Endothelial cell of umbilical vein (primary cell): ENCODE results near the gene SVEP1. TPM values are rescaled to one million over a fixed set of nuclear protein-coding genes. Genes with fewer than 3 reads are reported as not detected.

Experiments used
- BruUV-seq: library from RNA; stranded (reverse); fragments of 400-500 nt; replicated peaks from 2 replicates; lab custom pipeline; 2021; lab: Mats Ljungman, UMichigan
- CTCF ChIA-PET: fragments of 300-600, 350-600 bp; sonication (Branson Sonifier 250); formaldehyde crosslinking; loops from one replicate; lab custom pipeline; 2021; ENCODE audit warnings: antibody characterized with exemption, inconsistent platforms; lab: Charles Lee
- POLR2A ChIA-PET: fragments of 300-600, 350-600 bp; sonication (Branson Sonifier 250); formaldehyde crosslinking; loops from one replicate; lab custom pipeline; 2021; ENCODE audit warnings: antibody characterized with exemption, inconsistent platforms; lab: Charles Lee
- DNase-seq: peaks from one replicate; pipeline ENCODE4 v3.0.0-alpha.2; 2011; ENCODE audit warnings: low read depth, low spot score
- FAIRE-seq: peaks from 2 replicates; lab custom pipeline; 2011; peaks lifted over from hg19 to GRCh38; lab: Jason Lieb, UNC
- H2AFZ ChIP-seq: 2 replicates; pipeline ENCODE4 v1.6.0; 2012; ENCODE audit warnings: low read depth, low read length, control low read depth, inconsistent platforms
- H3K27ac ChIP-seq: 2 replicates; pipeline ENCODE4 v1.5.1; 2011; ENCODE audit warnings: low read depth, mild to moderate bottlenecking, control low read depth, low read length, moderate library complexity; ENCODE audit not compliant: insufficient read depth
- H3K27me3 ChIP-seq, 2 experiments: 2 replicates each; pipeline versions ENCODE4 v1.6.0 to v1.6.1; 2011; ENCODE audit warnings: low read length in 2 of 2, mixed read lengths in 1 of 2; ENCODE audit not compliant: control insufficient read depth in 2 of 2, insufficient read depth in 2 of 2
- H3K36me3 ChIP-seq, 2 experiments: 2 replicates in 1 of 2; 3 replicates in 1 of 2; pipeline ENCODE4 v1.5.1; 2011; ENCODE audit warnings: low read length in 2 of 2, mild to moderate bottlenecking in 1 of 2, moderate library complexity in 1 of 2; ENCODE audit not compliant: control insufficient read depth in 2 of 2, insufficient read depth in 2 of 2; ENCODE audit errors: extremely low read depth in 1 of 2
- H3K4me1 ChIP-seq: 3 replicates; pipeline ENCODE4 v1.5.1; 2011; ENCODE audit warnings: mild to moderate bottlenecking, low read length; ENCODE audit not compliant: control insufficient read depth, insufficient read depth; ENCODE audit errors: extremely low read depth
- H3K4me2 ChIP-seq: 2 replicates; pipeline ENCODE4 v1.6.1; 2011; ENCODE audit warnings: low read length, control low read depth, mixed read lengths; ENCODE audit not compliant: insufficient read depth
- H3K4me3 ChIP-seq, 3 experiments: fragments of 200-600 bp in 1 of 3; sonication (generic), shearing (Covaris generic) in 1 of 3; replicated peaks in 1 of 3; 2 replicates each; pipeline ENCODE4 v1.5.1; 2011 to 2016; ENCODE audit warnings: control low read depth in 3 of 3, low read length in 3 of 3, mild to moderate bottlenecking in 2 of 3, inconsistent platforms in 1 of 3, low read depth in 1 of 3, moderate library complexity in 1 of 3; ENCODE audit not compliant: insufficient read depth in 1 of 3
- H3K79me2 ChIP-seq: 2 replicates; pipeline ENCODE4 v1.6.0; 2012; ENCODE audit warnings: low read length, inconsistent platforms; ENCODE audit not compliant: control insufficient read depth, insufficient read depth
- H3K9ac ChIP-seq: replicated peaks from 2 replicates; pipeline ENCODE3; 2011; ENCODE audit warnings: low read length, control low read depth; ENCODE audit not compliant: insufficient read depth; ENCODE audit errors: extremely low read depth
- H3K9me1 ChIP-seq: replicated peaks from 3 replicates; pipeline ENCODE4 v1.6.0; 2011; ENCODE audit warnings: mild to moderate bottlenecking, low read length; ENCODE audit not compliant: control insufficient read depth, insufficient read depth; ENCODE audit errors: extremely low read depth
- H3K9me3 ChIP-seq: replicated peaks from 2 replicates; pipeline ENCODE4 v1.5.1; 2012; ENCODE audit warnings: low read length, inconsistent platforms; ENCODE audit not compliant: control insufficient read depth, insufficient read depth
- H4K20me1 ChIP-seq: replicated peaks from 2 replicates; pipeline ENCODE3; 2011; ENCODE audit warnings: mild to moderate bottlenecking, low read length; ENCODE audit not compliant: control insufficient read depth, insufficient read depth; ENCODE audit errors: extremely low read depth
- EZH2 ChIP-seq: IDR thresholded peaks from 2 replicates; pipeline ENCODE4 v1.6.1; 2012; ENCODE audit warnings: borderline replicate concordance, low read depth, mild to moderate bottlenecking, moderate library complexity, low read length, inconsistent platforms; ENCODE audit not compliant: severe bottlenecking
- FOS ChIP-seq: IDR thresholded peaks from 2 replicates; pipeline ENCODE4 v1.6.1; 2011; ENCODE audit warnings: mild to moderate bottlenecking, low read length, moderate library complexity, borderline replicate concordance; ENCODE audit not compliant: insufficient read depth
- GATA2 ChIP-seq: IDR thresholded peaks from 2 replicates; pipeline ENCODE4 v1.7.0; 2011; ENCODE audit warnings: low read depth, mild to moderate bottlenecking, moderate library complexity, mixed read lengths, low read length; ENCODE audit not compliant: insufficient read length, insufficient read depth
- JUN ChIP-seq: IDR thresholded peaks from 2 replicates; pipeline ENCODE4 v1.6.1; 2011; ENCODE audit warnings: borderline replicate concordance, low read depth; ENCODE audit not compliant: insufficient read length, insufficient read depth
- MYC ChIP-seq: IDR thresholded peaks from one replicate; pipeline ENCODE4 v1.6.1; 2011; ENCODE audit warnings: mild to moderate bottlenecking, low read depth, low read length
- POLR2A ChIP-seq: IDR thresholded peaks from 2 replicates; pipeline ENCODE4 v1.6.1; 2012; ENCODE audit warnings: low read depth, mild to moderate bottlenecking, control low read depth, low read length
- POLR2AphosphoS5 ChIP-seq: IDR thresholded peaks from 2 replicates; pipeline ENCODE4 v1.6.1; 2012; ENCODE audit warnings: low read depth, mild to moderate bottlenecking, control low read depth, low read length, moderate library complexity; ENCODE audit not compliant: insufficient read depth
- dilution Hi-C: fragments of 300-500 bp; cut with MboI; formaldehyde crosslinking; loops from one replicate; pipeline ENCODE4 v1.15.0; 2019; ENCODE audit warnings: low sequenced_read_pairs; ENCODE audit not compliant: extremely low pct_ligation_motif_present
- intact Hi-C: fragments of 100-400 bp; cut with micrococcal nuclease; formaldehyde crosslinking; loops from one replicate; pipeline ENCODE4 v1.10.0; 2022
- polyA plus RNA-seq, 4 experiments: library from polyadenylated mRNA; depleted of rRNA in 3 of 4; stranded (reverse) in 3 of 4; unstranded in 1 of 4; fragments of >200 nt; gene quantifications; 2 replicates each; pipeline versions ENCODE4 v1.2.1 to v1.2.3, GENCODE V29; 2011 to 2012; ENCODE audit warnings: missing spikeins in 1 of 4
- total RNA-seq: library from RNA; stranded (reverse); gene quantifications from 2 replicates; pipeline ENCODE4 v1.2.3, GENCODE V29; 2021
- TF ChIP-seq, protein P1 (sequence below): IDR thresholded peaks from 2 replicates; pipeline ENCODE4 v1.6.1; 2011; ENCODE audit not compliant: insufficient read depth, insufficient read length
- TF ChIP-seq, protein P2 (sequence below), 2 donors: IDR thresholded peaks; 1 replicate in 1 of 2; 2 replicates in 1 of 2; pipeline ENCODE4 v1.5.1; 2011; ENCODE audit warnings: low read length in 2 of 2, mild to moderate bottlenecking in 2 of 2, moderate library complexity in 2 of 2, control low read depth in 1 of 2, inconsistent platforms in 1 of 2, low read depth in 1 of 2; ENCODE audit not compliant: insufficient read depth in 1 of 2; ENCODE audit errors: extremely low read depth in 1 of 2

The SVEP1 gene
- total and polyA plus RNA-seq, 2 donors (not counting 3 experiments of a cell fraction or from before 2014, with no cell fraction given) = 0.04 to 0.29 TPM

DNA sequence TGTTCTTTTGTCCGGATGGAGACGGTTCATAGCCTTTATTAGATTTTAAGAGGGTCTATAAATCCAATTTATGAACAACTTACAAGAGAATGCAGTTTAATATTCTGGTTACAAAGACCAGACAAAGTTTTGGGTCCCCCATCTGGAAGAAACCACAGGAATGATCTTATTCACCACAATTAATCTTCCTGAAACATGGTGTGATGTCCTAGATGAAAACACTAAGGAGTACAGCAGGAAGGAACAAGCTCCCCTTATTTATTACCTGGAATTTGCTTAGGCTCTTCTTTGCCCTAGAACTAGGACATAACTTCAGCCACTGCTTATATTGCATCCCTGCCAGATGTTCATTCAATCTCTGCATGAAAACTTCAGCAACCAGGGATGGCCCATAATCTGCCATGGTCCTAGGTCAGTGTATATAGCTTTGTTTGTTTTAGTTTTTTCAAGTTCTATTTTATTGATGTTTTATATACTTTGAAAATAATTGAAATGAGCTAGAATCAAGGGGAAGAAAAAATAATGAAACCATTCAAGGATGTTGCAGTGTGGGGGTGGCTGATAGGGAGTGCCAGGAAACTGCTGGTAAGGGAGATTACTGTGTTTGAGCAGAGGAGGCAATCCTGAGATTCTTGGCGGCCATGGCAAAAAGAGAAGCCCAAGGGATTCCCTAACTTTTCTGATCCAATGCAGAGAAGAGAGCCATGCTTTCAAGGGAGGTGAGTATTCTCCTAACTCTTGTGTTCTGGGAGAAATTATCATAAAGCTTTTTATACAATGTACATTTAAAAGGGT is 258.7 kb downstream of the SVEP1 start:
- no TSS peak for BruUV-seq
- dilution Hi-C loops (no loop called here), intact Hi-C loops (no loop called here)
- ChIA-PET POLR2A (no interaction called here), CTCF (no interaction called here)
- Histone ChIP-seq H3K4me2 (no peak overlapping the region), H4K20me1 (no peaks in the 10 kb centered on the region), H3K79me2 (no peaks in the 10 kb centered on the region), H3K4me3 (no peak overlapping the region), H3K4me1 (no peaks in the 10 kb centered on the region), H3K27ac (no peak overlapping the region), H3K9me1 (no peaks in the 10 kb centered on the region), H3K36me3 (no peaks in the 10 kb centered on the region), H3K9ac (no peak overlapping the region), H2AFZ (no peak overlapping the region), H3K27me3 (peaks cover 2% of the 10 kb centered on the region in 2 experiments), H3K9me3 (no peaks in the 10 kb centered on the region)
- FAIRE-seq (no peak), DNase-seq (no peak)
- TF ChIP-seq, protein P1, sequence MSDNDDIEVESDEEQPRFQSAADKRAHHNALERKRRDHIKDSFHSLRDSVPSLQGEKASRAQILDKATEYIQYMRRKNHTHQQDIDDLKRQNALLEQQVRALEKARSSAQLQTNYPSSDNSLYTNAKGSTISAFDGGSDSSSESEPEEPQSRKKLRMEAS = no peak

DNA sequence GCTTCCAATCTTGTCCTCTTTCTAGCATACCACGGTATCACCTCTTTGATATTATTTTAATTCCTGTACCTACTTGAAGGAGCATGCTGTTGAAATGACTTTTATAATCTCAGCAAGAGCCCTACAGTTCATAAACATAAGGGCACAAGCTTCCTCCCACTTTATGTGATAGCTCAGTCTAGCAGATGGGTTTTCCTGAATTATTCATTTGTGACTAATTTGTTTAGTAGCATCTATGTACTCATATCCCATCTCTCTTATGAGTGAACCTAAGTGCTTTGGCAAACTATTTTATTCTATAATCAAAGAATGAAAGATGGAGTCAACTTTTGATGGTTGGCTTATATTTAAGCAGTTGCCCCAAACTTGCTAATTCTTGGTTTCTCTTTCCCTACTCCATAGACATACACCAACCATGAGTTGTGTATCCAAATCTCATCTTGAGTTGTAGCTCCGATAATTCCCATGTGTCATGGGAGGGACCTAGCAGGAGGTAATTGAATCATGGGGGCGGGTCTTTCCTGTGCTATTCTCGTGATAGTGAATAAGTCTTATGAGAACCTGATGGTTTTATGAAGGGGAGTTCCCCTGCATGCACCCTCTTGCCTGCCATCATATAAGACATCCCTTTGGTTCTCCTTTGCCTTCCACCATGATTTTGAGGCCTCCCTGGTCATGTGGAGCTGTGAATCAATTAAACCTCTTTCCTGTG is 259.6 kb downstream of the SVEP1 start:
- ChIA-PET POLR2A (no interaction called here), CTCF (no interaction called here)
- H3K9me3 ChIP-seq = no peaks in the 10 kb centered on the region

More for the DNA sequence above, 259.6 kb downstream of the SVEP1 start:
- TF ChIP-seq, protein P1 = no peak
- TF ChIP-seq JUN = no peak
- no peak for TF ChIP-seq POLR2AphosphoS5
- no peak for TF ChIP-seq FOS
- no peak for TF ChIP-seq MYC
- TF ChIP-seq, protein P2, sequence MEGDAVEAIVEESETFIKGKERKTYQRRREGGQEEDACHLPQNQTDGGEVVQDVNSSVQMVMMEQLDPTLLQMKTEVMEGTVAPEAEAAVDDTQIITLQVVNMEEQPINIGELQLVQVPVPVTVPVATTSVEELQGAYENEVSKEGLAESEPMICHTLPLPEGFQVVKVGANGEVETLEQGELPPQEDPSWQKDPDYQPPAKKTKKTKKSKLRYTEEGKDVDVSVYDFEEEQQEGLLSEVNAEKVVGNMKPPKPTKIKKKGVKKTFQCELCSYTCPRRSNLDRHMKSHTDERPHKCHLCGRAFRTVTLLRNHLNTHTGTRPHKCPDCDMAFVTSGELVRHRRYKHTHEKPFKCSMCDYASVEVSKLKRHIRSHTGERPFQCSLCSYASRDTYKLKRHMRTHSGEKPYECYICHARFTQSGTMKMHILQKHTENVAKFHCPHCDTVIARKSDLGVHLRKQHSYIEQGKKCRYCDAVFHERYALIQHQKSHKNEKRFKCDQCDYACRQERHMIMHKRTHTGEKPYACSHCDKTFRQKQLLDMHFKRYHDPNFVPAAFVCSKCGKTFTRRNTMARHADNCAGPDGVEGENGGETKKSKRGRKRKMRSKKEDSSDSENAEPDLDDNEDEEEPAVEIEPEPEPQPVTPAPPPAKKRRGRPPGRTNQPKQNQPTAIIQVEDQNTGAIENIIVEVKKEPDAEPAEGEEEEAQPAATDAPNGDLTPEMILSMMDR (IDR thresholded peaks at IDR 0.05; ENCODE audit: extremely low read depth in 1 of 2, insufficient read depth in 1 of 2, low read depth in 1 of 2, low read length in 2 of 2) = no peak
- no peak for TF ChIP-seq EZH2
- TF ChIP-seq GATA2 = no peak
- TF ChIP-seq POLR2A = no peak
- no peak for FAIRE-seq
- DNase-seq = no peak
- no peaks in the 10 kb centered on the region for H3K4me1 ChIP-seq
- no peak overlapping the region for H3K4me2 ChIP-seq
- no TSS peak for BruUV-seq
- H3K9me1 ChIP-seq = no peaks in the 10 kb centered on the region
- H4K20me1 ChIP-seq = no peaks in the 10 kb centered on the region
- H3K27me3 ChIP-seq = peaks cover 2% of the 10 kb centered on the region in 2 experiments
- dilution Hi-C loops (no loop called here), intact Hi-C loops (no loop called here)
- no peak overlapping the region for H3K27ac ChIP-seq
- no peaks in the 10 kb centered on the region for H3K79me2 ChIP-seq
- H3K4me3 ChIP-seq = no peak overlapping the region
- no peaks in the 10 kb centered on the region for H3K36me3 ChIP-seq
- H3K9ac ChIP-seq = no peak overlapping the region
- no peak overlapping the region for H2AFZ ChIP-seq
